Transverse colon (tissue), 4 donors: Measurements from ENCODE around the gene EFR3B. TPM values are rescaled to one million over a fixed set of nuclear protein-coding genes. Genes with fewer than 3 reads are reported as not detected.
"Not testable (repeated sequence)": the region's sequence is repeated elsewhere in the genome, so short reads cannot be mapped to it uniquely, and the experiment has no call there.

Source experiments
- DNase-seq: peaks from one replicate; pipeline ENCODE4 v3.0.0-alpha.2; 2019
- H3K27ac ChIP-seq, 4 donors: fragments of 200-600 bp; sonication (generic); 2 replicates each; pipeline ENCODE4 v1.5.1; 2016 to 2018; ENCODE audit warnings: inconsistent platforms in 4 of 4
- H3K27me3 ChIP-seq: fragments of 200-600 bp; sonication (generic); 2 replicates; pipeline ENCODE4 v1.5.1; 2017; ENCODE audit warnings: inconsistent platforms
- H3K36me3 ChIP-seq, 4 donors: fragments of 200-600 bp; sonication (generic); 2 replicates each; pipeline ENCODE4 v1.5.1; 2017 to 2019; ENCODE audit warnings: inconsistent platforms in 4 of 4
- H3K4me1 ChIP-seq, 4 donors: fragments of 200-600 bp; sonication (generic); 2 replicates each; pipeline ENCODE4 v1.5.1; 2017 to 2020; ENCODE audit warnings: inconsistent platforms in 4 of 4
- H3K4me3 ChIP-seq, 4 donors: fragments of 200-600 bp; sonication (generic); 1 replicate in 1 of 4; 2 replicates in 3 of 4; pipeline versions ENCODE4 v1.5.1 to v1.6.1; 2017 to 2019; ENCODE audit warnings: inconsistent platforms in 4 of 4
- H3K9me3 ChIP-seq, 2 donors: fragments of 200-600 bp; sonication (generic); 2 replicates each; pipeline ENCODE4 v1.5.1; 2017 to 2019; ENCODE audit warnings: inconsistent platforms in 2 of 2
- EP300 ChIP-seq: sonication (generic); formaldehyde crosslinking; IDR thresholded peaks from one replicate; pipeline ENCODE4 v1.6.1; 2017; ENCODE audit warnings: antibody characterized with exemption, low read depth
- POLR2A ChIP-seq: fragments of 450-650 bp; IDR thresholded peaks from one replicate; pipeline ENCODE4 v1.6.1; 2016; ENCODE audit warnings: antibody characterized with exemption, mild to moderate bottlenecking, moderate library complexity
- POLR2AphosphoS5 ChIP-seq, 3 donors: sonication (generic); formaldehyde crosslinking; IDR thresholded peaks; one replicate each; pipeline ENCODE4 v1.6.1; 2016; ENCODE audit warnings: antibody characterized with exemption in 3 of 3
- WGBS, 2 donors: methylation state at CpG; one replicate each; pipeline ENCODE4 v1.1.5; 2018; ENCODE audit warnings: low coverage in 1 of 2; 5-methylcytosine and 5-hydroxymethylcytosine counted together
- in situ Hi-C, 4 donors: fragments of 200-750 bp; cut with MboI; loops; one replicate each; pipeline versions ENCODE4 v1.15.0 to v1.15.1; 2017; ENCODE audit warnings: low sequenced_read_pairs in 3 of 4, low pct_ligation_motif_present in 1 of 4, low pct_unique_long_range_greater_than_20kb in 1 of 4
- intact Hi-C: fragments of 100-400 bp; cut with DNase I; formaldehyde crosslinking; loops from one replicate; pipeline ENCODE4 v1.15.1; 2023; ENCODE audit warnings: low total_unique reads
- total RNA-seq, 4 donors: library from RNA; depleted of rRNA; stranded (reverse); fragments of >200 nt; gene quantifications; one replicate each; pipeline ENCODE4 v1.1.0, GENCODE V29; 2016
- TF ChIP-seq, protein P1 (sequence below), 5 experiments: fragments of 200-600 bp in 3 of 5; fragments of 450-650 bp in 2 of 5; sonication (generic) in 3 of 5; IDR thresholded peaks; 1 replicate in 2 of 5; 2 replicates in 3 of 5; pipeline ENCODE4 v1.5.1; 2016 to 2017; ENCODE audit warnings: antibody characterized with exemption in 5 of 5, inconsistent platforms in 3 of 5, mild to moderate bottlenecking in 2 of 5, moderate library complexity in 1 of 5

EFR3B gene
- total RNA-seq, 4 donors from 2014 or later, result under 0.01 to 1.4 (median 0.70) TPM

- 57% methylated on average over 6 of the region's 6 CpGs; no CpG with 5 or more reads in 1 of the 2 donors for WGBS, 2 donors
- in situ Hi-C loops, result no loop called here
Measured at GRCh38 chr2:25098670-25099486, 57.0 kb downstream of the EFR3B start.

GRCh38 chr2:25102352-25102751 is 60.5 kb downstream of the EFR3B start:
- DNase-seq, H3K4me3 ChIP-seq, H3K27ac ChIP-seq, H3K27me3 ChIP-seq, intact Hi-C loops, in situ Hi-C loops, H3K36me3 ChIP-seq, H3K9me3 ChIP-seq: not testable (repeated sequence)
- 76 to 77% methylated on average over 7 of the region's 7 CpGs for WGBS, 2 donors
- H3K4me1 ChIP-seq, result peaks cover 0 to 12% (median 3%) of the 10 kb centered on the region in 4 donors

More at GRCh38 chr2:25098670-25099486, 57.0 kb downstream of the EFR3B start:
- H3K36me3 ChIP-seq, result no peaks in the 10 kb centered on the region
- peaks cover 0 to 9% (median 3%) of the 10 kb centered on the region in 4 donors for H3K4me1 ChIP-seq
- no peak overlapping the region for H3K4me3 ChIP-seq
- intact Hi-C loops, result no loop called here
- no peak for TF ChIP-seq EP300
- peak; percentile 16 to 46 (median 44) for TF ChIP-seq POLR2AphosphoS5 (IDR thresholded peaks at IDR 0.05)
- H3K27me3 ChIP-seq, result no peaks in the 10 kb centered on the region
- peak; percentile 8 for DNase-seq
- H3K9me3 ChIP-seq, result no peaks in the 10 kb centered on the region
- peak overlapping the region; percentile 5 to 60 (median 46) for H3K27ac ChIP-seq

DNA sequence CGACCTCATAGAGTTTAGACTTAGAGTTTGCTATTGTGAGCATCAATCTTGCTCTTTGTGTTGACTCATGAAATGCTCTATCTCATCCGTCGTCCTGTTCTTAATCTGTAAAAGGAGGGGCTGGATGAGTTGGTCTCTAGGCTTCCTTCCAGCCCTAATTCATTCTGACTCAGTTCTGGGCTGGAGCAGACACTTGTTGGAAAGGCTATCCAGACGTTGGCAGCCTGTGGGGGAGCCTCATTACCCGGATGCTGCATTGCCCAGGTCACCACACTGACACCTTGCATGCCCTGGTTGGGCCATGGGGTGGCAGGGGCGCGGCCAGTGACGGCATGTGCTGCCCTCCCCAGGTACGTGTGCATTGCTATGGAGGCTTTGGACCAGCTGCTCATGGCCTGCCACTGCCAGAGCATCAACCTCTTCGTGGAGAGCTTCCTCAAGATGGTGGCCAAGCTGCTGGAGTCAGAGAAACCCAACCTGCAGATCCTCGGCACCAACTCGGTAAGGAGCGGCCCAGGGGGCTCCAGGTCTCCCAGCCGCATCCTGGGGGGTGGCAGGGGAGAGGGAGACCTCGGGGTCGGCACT is 61.5 kb downstream of the EFR3B start:
- WGBS, 2 donors, result 83% methylated on average over 16 of the region's 16 CpGs; no CpG with 5 or more reads in 1 of the 2 donors
- Histone ChIP-seq H3K36me3 (no peaks in the 10 kb centered on the region), H3K27ac (no peak overlapping the region), H3K4me1 (peaks cover 0 to 12% (median 3%) of the 10 kb centered on the region in 4 donors), H3K4me3 (no peak overlapping the region), H3K27me3 (no peaks in the 10 kb centered on the region), H3K9me3 (no peaks in the 10 kb centered on the region)
- intact Hi-C loops, result no loop called here
- in situ Hi-C loops, result no loop called here
- TF ChIP-seq POLR2AphosphoS5 (IDR thresholded peaks at IDR 0.05), result no peak
- TF ChIP-seq, protein P1, sequence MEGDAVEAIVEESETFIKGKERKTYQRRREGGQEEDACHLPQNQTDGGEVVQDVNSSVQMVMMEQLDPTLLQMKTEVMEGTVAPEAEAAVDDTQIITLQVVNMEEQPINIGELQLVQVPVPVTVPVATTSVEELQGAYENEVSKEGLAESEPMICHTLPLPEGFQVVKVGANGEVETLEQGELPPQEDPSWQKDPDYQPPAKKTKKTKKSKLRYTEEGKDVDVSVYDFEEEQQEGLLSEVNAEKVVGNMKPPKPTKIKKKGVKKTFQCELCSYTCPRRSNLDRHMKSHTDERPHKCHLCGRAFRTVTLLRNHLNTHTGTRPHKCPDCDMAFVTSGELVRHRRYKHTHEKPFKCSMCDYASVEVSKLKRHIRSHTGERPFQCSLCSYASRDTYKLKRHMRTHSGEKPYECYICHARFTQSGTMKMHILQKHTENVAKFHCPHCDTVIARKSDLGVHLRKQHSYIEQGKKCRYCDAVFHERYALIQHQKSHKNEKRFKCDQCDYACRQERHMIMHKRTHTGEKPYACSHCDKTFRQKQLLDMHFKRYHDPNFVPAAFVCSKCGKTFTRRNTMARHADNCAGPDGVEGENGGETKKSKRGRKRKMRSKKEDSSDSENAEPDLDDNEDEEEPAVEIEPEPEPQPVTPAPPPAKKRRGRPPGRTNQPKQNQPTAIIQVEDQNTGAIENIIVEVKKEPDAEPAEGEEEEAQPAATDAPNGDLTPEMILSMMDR (IDR thresholded peaks at IDR 0.05), result no peak
- TF ChIP-seq EP300, result no peak
- TF ChIP-seq POLR2A, result no peak
- no peak for DNase-seq

DNA sequence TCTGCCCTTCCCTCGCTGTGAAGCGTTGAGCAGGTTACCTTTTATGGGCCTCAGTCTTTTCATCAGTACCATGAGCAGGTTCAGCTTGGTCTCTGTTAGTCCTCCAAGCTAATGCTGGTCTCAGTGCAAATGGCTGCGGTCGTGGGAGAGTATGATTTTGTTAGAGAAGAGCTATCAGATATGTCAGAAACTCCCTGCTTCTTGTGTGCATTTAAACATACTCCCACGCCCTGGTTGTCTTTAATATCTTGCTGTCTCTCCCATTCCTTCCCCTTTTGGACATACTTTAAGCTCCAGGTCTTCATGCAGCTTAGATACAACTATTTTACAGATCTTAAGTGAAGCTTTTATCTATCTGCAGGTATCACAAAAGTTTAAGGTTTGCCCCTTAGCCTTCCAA is 62.9 kb downstream of the EFR3B start:
- WGBS, 2 donors, result 89 to 94% methylated on average over 5 of the region's 5 CpGs
- TF ChIP-seq POLR2AphosphoS5 (IDR thresholded peaks at IDR 0.05) (no peak), EP300 (no peak), POLR2A (no peak)
- TF ChIP-seq, protein P1 (IDR thresholded peaks at IDR 0.05), result no peak
- no peak for DNase-seq
- H3K27me3 ChIP-seq, result no peaks in the 10 kb centered on the region
- no peak overlapping the region for H3K27ac ChIP-seq
- in situ Hi-C loops (no loop called here), intact Hi-C loops (no loop called here)
- H3K4me3 ChIP-seq, result no peak overlapping the region
- no peaks in the 10 kb centered on the region for H3K36me3 ChIP-seq
- H3K9me3 ChIP-seq, result no peaks in the 10 kb centered on the region
- peaks cover 0 to 3% (median 0%) of the 10 kb centered on the region in 4 donors for H3K4me1 ChIP-seq

GRCh38 chr2:25105336-25106085 is 63.6 kb downstream of the EFR3B start:
- no peak for DNase-seq
- Histone ChIP-seq H3K27me3 (no peaks in the 10 kb centered on the region), H3K36me3 (no peaks in the 10 kb centered on the region), H3K4me1 (peaks cover 0 to 3% (median 0%) of the 10 kb centered on the region in 4 donors), H3K4me3 (no peak overlapping the region), H3K9me3 (no peaks in the 10 kb centered on the region), H3K27ac (no peak overlapping the region)
- in situ Hi-C loops, result no loop called here
- intact Hi-C loops, result no loop called here
- TF ChIP-seq, protein P1 (IDR thresholded peaks at IDR 0.05), result no peak
- TF ChIP-seq POLR2AphosphoS5 (IDR thresholded peaks at IDR 0.05) (no peak), EP300 (no peak)
- 52 to 65% methylated on average over 3 to 6 of the region's 6 CpGs for WGBS, 2 donors
